Activated CD4-positive, alpha-beta T cell treated with anti-CD3 and anti-CD28 coated beads for 48 hours (primary cell): Measurements from ENCODE around the gene MEOX1.
"Not testable (repeated sequence)": the region's sequence is repeated elsewhere in the genome, so short reads cannot be mapped to it uniquely, and the experiment has no call there.

Experiments used
- DNase-seq: peaks from one replicate; pipeline ENCODE4 v3.0.0-alpha.2; 2020

MEOX1 gene

DNA sequence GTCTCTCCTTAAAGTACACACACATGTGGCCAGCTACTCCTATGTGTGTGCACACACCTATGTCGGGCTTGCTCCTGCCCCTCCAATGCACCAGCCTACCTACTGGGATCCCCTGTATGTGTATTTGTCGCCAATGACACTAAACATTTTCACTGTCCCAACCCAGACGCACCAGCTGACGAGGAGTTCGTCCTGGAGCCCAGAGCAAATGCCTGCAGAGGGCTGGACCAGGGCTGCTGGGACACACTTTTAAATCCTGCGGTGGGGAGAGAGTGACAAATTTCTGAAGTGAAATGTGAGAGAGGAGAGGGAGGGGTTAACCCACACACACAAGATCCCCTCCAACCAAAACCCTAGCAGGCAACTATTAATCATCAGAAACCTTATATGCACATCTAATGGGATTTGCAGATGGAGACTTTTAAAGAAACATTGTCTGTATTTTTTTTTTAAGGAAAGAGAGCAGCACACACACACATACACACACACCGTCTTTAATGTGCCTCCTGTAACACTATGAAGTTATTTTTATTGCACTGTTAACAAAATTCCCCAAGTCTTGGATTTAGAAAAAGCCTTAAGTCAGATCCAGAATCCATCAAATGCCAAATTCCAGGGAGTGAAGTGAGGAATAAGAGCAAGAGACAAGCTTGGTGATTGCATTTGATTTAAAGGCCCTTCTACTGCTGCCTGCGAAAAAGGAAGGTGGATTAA lies at the start of gene MEOX1:
Gene MEOX1 (minus strand): TSS at position 224 of the 714 bp plus-strand sequence. CDS start 388 bp downstream, outside the sequence.
- peak; percentile 60 for DNase-seq

DNA sequence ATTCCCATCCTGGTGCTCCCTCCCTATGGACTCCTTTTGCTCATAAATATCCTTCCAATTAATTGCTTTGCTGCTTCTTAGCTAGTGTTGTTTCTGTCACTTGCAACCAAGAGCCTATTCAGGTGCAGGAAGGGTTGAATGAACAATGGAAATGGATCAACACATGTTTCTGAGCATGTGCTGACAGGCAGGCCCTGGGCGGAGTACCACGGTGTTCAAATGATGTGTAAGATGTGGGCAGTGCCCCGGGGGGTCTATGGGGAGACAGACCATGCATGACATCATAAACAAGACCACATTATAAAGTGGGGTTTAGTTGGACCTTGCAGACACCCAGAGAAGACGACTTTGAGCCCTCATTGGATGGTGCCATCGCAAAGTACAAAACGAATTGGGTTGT lies 48.4 kb upstream of the MEOX1 start:
- no peak for DNase-seq

DNA sequence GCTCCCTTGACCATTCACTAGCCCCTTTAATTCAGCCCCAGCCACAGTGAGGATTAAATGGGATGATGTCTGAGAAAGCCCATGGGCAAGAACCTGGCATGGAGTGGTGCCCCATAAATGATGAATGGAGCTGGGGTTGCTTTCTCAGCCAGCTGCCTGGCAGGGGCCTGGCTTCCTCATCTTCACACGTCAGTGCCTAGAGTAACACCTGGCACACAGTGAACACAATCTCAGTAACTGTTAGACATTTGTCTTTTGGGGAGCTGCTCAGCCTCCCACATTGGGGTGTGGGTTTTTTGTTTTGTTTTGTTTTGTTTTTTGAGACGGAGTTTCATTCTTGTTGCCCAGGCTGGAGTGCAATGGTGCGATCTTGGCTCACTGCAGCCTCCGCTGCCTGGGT lies 47.5 kb upstream of the MEOX1 start:
- no peak for DNase-seq

DNA sequence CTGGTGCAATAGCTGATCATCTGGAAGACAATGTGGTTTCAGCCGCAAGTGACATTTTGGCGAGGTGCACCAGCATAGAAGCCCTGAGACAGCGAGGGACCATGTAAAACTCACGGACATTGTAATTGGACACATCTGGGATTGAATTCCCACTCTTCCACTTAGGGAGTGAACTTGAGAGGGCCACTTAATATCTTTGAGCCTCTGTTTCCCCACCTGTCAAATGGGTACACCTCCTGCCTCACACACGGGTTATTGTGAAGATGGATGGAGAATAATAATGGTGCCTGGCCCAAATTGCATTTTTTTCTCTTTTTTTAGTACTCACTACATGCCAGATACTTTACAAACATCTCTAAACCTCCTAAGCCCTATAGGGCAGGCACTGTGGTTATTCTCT lies 45.5 kb upstream of the MEOX1 start:
- no peak for DNase-seq

DNA sequence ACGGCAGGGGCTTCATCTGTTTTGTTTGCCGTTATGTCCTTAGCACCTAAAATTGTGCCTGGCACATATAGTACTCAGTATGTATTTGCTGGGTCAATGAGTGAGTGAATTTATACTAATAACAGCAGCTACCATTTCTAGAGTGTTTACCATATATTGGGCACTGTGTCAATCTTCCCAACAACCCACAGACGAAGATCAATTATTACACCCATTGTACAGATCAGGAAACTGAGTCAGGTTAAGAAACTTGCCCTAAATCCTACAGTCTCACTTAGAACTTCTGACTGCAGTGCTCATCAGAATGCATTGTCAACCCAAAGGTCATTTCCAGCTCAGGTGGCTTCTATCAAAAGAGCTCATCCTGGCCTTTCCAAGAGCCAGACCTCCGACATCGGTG lies 44.5 kb upstream of the MEOX1 start:
- DNase-seq: no peak

DNA sequence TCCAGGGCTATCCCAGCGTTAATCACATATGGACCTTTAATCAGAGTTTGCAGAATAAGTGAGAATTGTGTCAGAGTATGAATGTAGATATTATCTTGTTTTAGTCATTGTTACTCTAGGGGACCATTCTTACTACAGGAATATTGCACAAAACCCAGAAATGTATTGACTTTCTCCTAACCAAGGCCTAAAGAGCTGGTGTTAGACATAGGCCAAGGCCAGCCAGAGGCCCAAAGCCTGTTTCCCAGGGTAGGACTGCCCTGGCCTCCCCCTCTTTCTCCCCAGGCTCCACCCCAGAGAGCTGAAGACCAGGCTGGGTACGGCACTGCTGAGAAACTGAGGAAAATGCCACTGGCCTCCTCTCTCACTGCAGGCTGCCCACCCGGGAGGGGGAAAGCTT lies 41.9 kb upstream of the MEOX1 start:
- no peak for DNase-seq

DNA sequence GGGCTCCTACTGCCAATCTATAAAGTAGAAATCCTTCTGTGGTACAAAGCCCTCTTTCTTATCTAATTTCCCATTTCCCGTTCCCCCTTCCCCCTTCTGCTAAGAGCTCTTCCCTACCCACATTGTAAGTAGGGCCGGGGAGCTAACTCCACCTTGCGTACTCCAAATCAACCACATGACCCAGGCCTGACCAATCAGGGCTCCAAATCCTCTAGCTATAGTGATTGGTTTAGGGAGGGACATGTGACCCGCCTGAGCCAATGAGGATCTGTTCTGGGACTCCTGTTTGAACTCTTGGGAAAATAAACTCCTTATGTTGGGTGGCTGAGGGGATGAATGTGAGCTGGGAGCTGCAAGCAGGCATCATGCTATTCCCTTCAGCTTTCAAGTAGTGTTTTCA lies 40.9 kb upstream of the MEOX1 start:
- DNase-seq: peak; percentile 52

DNA sequence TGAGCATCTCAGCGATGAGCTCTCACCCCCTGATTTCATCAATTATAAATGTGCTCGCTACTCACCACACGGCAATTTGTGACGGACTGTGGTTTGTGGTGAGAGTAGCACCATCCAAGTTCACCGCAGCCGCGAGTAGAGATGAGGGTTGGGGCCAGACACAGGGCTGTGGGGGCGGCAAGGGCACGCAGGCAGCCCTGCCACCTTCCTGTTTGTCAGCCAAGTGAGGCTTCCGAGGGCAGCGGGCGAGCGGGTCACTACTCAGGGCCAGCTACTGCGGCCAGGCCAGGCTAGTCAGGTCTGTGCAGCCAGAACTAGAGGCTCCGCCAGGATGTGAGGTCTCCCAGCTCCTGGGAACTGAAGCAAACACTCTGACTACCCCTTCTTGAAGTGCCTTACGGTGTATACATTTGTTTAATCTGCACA lies 39.6 kb upstream of the MEOX1 start:
- peak; percentile 74 for DNase-seq

DNA sequence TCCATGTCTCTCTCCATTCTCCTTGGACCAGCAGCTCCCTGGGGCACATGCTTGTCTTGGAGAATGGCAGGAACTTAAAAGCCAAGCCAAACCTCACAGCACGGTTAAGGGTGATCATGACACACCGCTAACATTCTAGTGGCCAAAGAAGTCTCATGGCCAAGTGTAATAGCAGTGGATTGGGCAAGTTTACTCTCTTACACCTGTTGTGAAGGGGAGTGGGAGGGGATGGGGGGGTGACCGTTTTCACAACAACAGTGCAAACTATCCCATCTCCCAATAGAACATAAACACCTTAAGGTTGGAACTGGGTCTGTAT lies 37.7 kb upstream of the MEOX1 start:
- no peak for DNase-seq

DNA sequence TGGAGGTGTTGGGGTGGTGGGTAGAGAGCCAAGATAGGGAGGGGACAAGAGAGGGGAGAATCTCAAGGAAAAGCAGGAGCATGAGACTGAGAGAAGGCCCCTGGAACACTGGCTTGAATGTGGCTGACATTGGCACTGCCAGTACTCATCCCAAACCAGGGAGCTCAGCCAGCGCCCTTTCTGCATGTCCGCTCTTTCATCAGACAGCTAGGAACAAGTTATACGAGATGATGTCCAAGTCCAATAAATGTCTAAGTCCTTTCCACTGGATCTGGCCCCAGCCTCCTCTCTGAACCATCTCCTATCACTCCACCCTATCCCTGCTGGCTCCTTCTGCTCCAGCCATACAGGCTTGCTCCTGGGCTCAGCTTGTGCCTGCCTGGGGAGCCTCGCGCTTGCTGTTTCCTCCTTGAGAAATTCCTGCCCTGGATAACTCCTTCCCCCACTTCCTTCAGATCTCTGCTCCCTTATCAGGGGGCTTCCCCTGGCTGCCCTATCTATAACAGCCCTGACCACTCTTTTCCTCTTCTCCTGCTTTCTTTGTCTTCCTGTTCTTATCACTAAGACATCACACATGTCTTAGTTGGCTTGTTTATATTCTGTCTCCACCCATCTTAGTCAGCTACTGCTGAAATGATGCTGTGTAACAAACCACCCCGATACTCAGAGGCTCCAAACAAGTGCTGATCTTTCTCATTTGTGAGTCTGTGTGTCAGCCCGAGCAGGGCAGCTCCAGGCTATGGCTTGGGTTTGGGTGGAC lies 37.1 kb upstream of the MEOX1 start:
- DNase-seq: no peak

DNA sequence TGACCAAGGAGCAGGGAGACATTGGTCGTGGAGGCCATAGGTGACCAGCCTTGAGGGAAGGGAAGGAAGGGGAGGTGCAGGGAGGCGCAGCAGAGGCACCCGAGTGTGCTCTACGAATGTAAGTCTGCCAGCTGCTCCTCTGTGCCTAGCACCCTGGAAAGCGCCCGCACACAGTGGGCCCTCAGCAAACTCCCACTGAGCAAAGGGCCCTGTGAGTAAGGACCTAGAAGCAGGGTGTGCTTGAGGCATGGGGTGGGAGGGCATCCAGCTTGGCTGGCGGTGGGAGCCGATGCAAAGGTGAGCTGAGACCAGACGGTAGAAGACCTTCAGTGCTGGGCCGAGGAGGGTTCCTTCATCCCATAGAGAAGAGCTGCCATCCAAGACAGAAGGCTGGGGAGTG lies 36.2 kb upstream of the MEOX1 start:
- no peak for DNase-seq

DNA sequence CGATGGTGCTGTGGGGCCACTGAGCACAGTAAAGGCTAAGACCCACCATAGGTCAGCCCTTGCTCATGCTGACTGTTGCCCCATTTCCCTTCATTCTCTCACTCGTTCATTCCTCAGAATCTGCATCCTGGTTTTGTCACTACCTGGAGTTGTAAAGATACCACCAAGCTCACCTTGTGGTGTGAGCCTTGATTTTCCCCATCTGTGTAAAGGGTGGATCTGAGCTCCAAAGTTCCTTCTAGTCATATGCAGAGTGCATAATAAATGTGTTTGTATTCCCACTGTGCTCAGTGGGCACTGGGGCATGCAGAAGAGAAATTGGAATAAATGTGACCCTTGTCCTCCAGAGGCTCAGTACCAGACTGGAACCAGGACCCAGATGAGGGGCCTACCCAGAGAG lies 35.2 kb upstream of the MEOX1 start:
- DNase-seq: no peak

DNA sequence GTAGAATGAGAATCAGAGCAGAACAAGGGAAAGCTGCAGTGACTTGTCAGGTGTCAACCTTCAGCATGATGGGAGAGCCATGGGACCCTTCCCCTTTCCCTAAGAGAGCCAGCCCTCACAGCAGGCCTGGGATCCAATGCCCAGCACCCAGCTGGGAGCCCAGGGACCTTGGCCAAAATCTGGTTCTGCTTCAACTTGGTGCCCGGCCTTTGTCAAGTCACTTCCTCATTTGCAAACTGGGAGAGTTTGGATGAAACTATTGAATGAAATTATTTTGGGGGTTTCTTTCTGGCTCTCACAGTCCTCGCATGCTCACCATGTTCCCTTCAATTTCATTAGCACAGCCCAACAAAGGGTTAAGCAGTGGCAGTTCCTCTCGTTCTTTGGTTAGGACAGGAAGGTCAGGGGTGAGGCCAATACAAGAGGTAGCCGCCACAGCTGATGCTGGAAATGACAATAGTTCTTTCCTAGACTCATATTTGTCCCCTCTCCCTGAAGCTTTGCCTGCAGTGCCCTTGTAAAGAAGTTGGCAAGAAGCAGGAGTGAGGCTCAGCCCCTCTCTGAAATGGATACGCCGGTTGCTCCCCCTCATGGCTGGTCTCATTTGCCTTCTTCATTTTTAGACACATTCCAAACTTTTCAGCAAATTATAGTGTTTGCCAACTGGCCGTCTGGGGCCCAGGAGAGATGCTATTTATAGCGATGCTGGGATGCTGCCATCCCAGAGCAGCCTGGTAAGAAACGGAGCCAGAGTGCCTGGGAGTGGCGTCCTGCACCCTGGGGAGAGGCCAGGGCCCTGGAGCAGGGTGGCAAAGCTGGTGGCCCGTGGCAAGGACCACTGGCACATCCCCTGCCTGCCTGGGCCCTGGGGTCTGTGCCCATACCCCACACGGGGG lies 34.5 kb upstream of the MEOX1 start:
- no peak for DNase-seq

DNA sequence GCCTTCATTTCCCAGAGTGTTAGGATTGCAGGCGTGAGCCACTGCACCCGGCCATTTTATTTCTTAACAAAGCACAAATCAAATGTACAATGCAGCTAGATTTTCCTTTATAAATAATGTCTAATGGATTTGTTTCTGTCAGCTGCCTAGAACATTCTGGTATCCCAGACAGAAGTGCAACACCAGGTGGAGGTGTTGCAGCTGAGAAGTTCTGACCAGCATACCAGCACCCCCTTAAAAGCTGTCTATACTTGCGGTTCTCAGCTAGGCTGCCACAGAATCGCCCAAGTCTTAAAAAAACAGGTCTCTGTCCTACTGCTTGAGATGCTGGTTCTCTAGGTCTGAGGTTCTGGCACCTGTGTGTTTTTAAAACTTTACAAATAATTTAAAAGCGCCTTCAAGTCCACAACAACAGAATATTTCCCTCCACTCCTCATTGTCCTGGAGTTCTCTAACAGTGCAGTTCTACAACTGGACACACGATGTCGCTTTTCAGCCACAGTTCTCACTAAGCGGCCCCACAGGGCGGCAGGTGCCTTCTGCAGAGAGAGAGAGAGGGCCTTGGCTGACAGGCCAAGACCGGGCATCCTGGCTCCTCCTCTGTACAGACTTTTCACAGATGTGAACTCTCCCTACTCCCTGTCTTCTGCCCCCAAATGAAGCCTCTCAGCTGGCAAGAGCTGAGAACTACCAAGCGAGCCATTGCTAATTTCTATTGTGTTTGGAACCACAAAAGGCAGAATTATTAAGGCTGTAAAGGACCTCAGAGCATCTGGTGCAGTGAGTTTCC lies 32.6 kb upstream of the MEOX1 start:
- peak; percentile 82 for DNase-seq

DNA sequence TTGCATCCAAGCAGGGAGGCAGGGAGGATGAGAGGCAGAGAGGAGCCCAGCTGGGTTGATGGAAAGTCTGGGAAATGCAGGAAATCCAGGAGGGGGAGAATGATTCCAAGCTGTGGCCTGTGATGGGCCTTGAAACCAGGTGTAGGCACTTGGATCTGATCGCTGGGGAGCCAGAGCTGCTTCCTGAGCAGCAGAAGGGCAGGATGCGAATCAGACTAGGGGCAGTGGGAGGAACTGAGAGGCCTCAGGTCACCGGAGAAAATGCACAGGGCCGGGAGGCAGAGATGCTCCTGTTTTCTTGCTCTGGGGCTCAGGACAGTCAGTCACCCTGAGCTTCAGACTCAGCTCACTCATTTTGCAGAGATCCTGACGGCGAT lies 29.6 kb upstream of the MEOX1 start:
- no peak for DNase-seq

DNA sequence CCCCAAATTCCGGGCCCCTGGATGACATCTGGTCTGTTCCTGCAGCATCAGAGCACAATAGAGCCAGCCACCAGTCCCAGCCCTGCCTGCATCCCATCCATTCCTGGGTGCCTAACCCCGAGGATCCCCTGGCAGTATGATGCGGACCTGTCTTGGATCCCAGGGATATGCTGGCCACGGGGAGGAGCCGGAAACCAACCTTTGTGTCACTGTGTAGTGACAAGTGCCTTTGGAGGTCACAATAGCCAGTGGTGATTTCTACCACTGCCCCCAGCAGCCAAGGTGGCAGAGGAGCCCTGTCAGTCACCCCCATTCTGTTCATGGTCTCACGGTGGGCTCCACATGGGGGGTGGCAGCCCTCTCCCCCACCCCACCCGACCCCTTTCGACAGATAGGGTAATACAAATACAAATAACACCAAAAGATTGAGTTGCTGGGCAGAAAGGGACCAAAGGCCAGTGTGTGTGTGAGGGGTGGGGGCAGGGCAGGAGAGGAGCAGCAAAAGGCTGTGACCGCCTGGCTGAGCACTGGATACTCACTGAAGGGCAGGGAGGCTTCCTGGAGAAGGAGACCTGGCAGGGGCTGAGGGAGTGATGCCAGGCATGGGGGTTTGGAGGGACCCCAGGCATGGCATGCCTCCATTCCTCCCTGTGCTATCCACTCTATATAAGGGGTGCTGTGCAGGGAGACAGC lies 29.0 kb upstream of the MEOX1 start:
- DNase-seq: no peak

DNA sequence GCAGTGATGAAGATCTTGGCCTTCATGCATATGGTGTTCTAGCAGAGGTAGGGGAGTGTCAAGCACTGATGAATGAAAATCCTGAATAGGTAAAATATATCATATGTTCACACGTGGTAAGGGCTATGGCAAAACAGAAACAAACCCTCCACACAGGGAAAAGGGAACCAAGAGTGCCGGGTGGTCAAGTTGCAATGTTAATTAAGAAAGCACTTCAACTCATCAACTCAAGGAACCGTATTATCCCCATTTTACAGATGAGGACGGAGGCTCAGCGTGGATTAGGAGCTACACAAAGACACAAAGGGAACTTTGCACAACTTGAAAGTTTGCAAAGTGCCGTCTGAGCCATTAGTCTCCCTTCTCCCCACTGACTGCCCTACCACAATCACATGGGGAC lies 28.1 kb upstream of the MEOX1 start:
- no peak for DNase-seq

DNA sequence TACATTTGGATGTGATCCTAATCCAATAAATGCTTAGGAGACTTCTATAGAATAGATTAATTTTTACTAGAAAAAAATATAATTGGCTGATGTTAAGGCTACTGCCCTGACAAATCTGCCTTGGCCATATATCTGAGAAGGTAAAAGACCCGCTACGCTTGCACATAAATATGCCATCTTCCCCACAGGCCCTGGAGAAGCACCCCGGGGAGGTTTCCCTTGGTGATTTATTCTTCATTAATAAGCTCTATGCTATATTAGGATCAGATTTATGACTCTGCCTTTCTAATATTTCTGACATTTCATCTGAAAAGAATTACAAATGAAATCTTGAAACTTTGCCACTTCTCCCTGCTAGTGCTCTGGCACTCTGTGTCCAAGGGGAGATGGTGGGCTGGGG lies 27.4 kb upstream of the MEOX1 start:
- DNase-seq: no peak

DNA sequence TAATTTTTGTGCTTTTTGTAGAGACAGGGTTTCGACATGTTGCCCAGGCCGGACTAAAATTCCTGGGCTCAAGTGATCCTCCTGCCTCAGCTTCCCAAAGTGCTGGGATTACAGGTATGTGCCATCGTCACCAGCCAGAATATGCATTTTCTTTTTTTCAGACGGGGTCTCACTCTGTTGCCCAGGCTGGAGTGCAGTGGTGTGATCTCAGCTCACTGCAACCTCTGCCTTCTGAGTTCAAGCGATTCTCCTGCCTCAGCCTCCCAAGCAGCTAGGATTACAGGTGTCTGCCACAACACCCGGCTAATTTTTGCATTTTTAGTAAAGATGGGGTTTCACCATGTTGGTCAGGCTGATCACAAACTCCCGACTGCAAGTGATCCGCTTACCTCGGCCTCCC lies 25.2 kb upstream of the MEOX1 start:
- DNase-seq: not testable (repeated sequence)

DNA sequence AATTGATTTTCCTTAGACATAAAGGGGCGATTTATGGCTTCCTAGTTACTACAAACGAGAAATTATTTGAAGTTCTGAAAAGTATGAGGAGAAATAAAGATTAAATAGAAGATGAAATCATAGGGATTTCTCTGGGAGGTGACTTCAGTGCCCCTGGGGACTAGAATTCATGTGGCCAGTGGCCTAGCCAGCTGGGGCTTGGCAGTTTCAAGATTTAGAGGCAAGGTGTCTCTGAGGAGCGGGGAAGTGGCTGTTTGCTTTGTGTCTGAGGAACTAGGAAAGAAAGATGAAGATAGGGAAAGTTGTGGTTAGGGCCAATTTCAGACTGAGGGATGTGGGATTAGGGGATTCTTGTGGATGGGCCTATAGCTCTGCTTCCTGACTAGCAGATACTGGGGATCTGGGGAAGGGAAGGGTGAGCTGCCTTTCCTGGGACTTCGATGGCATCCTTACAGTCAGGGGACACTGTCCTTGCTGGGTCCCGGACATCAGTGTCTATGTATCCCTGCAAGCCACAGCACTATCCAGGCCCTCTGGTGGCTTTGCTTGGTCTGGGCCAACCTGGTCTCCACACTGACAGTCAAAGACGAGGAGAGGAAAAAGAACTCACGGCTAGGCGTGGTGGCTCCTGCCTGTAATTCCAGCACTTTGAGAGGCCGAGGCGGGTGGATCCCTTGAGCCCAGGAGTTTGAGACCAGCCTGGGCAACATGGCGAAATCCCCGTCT lies 22.4 kb upstream of the MEOX1 start:
- no peak for DNase-seq

DNA sequence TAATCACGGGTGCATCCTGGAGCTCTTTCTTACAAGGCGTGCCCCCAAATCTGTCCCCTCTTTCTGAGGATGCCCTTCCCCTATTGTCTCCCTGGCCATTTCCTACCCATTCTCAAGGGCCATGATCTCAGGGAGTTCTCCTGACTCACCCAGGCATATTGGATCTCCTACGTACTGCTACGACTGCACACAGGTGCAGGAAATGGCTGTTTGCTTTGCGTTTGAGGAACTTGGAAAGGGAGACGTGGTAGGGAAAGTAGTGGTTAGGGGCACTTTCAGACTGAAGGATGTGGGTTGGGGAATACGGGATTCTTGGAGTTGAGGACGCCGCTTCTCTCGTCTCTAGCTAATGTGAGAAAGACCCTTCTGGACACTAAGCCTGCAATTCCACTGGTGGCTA lies 18.7 kb upstream of the MEOX1 start:
- no peak for DNase-seq

DNA sequence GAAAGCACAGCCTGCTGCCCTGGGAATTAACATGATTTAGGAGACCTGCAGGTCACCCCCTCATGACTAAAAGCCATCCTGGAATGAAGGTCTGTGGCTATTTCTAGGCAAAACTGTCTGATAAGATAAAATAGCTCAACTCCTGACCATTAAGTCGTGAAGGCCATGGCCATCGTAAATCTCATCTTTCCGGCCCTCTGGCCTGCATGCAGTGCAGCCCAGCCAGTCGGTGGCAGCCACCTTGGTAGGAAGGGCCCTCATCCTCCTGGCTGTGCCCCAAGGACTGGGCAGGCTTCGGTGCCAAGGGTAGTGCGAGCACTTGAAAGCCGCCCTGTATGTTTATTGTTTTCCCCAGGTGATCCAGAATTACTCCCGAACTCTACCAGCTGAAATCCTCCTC lies 18.2 kb upstream of the MEOX1 start:
- DNase-seq: no peak
